Activated CD8-positive, alpha-beta T cell treated with anti-CD3 and anti-CD28 coated beads for 36 hours (primary cell): ENCODE data around the gene IFNG-AS1. TPM values are rescaled to one million over a fixed set of nuclear protein-coding genes. Genes with fewer than 3 reads are reported as not detected.
A peak's percentile ranks its signal among the peaks of the same experiment; 100 is the strongest.

Experiments
- ATAC-seq: fragments of 200-7000 bp; cut with Tn5 transposase; one replicate; pipeline ENCODE4 v1.10.0; 2021; ENCODE audit warnings: mild to moderate bottlenecking, moderate library complexity
- CTCF ChIA-PET: fragments of 350-600 bp; sonication (Branson Sonifier 250); formaldehyde crosslinking; loops from one replicate; lab custom pipeline; 2021; ENCODE audit warnings: antibody characterized with exemption; lab: Charles Lee
- POLR2A ChIA-PET: fragments of 350-600 bp; sonication (Branson Sonifier 250); formaldehyde crosslinking; loops from one replicate; lab custom pipeline; 2021; ENCODE audit warnings: antibody characterized with exemption; lab: Charles Lee
- DNase-seq: peaks from one replicate; pipeline ENCODE4 v3.0.0-alpha.2; 2020
- H3K27ac Mint-ChIP-seq: one replicate; pipeline ENCODE4 v1.8.0; 2021; ENCODE audit warnings: mild to moderate bottlenecking, mixed read lengths
- H3K27me3 Mint-ChIP-seq: one replicate; pipeline ENCODE4 v1.8.0; 2021; ENCODE audit warnings: mixed read lengths
- H3K36me3 Mint-ChIP-seq: one replicate; pipeline ENCODE4 v1.8.0; 2021; ENCODE audit warnings: low read depth, mixed read lengths
- H3K4me1 Mint-ChIP-seq: one replicate; pipeline ENCODE4 v1.8.0; 2021; ENCODE audit warnings: low read depth, mixed read lengths
- H3K4me3 Mint-ChIP-seq: one replicate; pipeline ENCODE4 v1.8.0; 2021; ENCODE audit warnings: mild to moderate bottlenecking, moderate library complexity, mixed read lengths
- H3K9me3 Mint-ChIP-seq: one replicate; pipeline ENCODE4 v1.8.0; 2021; ENCODE audit warnings: mixed read lengths
- CTCF ChIP-seq: fragments of 200-600 bp; IDR thresholded peaks from one replicate; pipeline ENCODE4 v1.8.0; 2022; ENCODE audit warnings: antibody characterized with exemption, mild to moderate bottlenecking
- intact Hi-C: fragments of 100-400 bp; cut with micrococcal nuclease; formaldehyde crosslinking; loops from one replicate; pipeline ENCODE4 v1.10.0; 2022
- total RNA-seq, 2 experiments: library from RNA; stranded (reverse); gene quantifications; one replicate each; pipeline ENCODE4 v1.2.3, GENCODE V29; 2021

The IFNG-AS1 gene
- total RNA-seq, 2 experiments from 2014 or later = 0.25 TPM; not detected in 1

GRCh38 chr12:68007466-68007865 is 18.2 kb downstream of the IFNG-AS1 start:
- intact Hi-C loops = no loop called here
- H3K36me3 Mint-ChIP-seq = peaks cover 2% of the 10 kb centered on the region
- ATAC-seq = no peak
- no peaks in the 10 kb centered on the region for H3K9me3 Mint-ChIP-seq
- no peak overlapping the region for H3K4me3 Mint-ChIP-seq
- CTCF ChIA-PET = interaction anchor here (1.1 to 2.1 kb wide), 5 partner anchors 10 to 651 kb away, joined by 3 to 7 read pairs (median 4); no protein-coding TSS in a partner anchor
- no peak overlapping the region for H3K27ac Mint-ChIP-seq
- H3K27me3 Mint-ChIP-seq = no peaks in the 10 kb centered on the region
- no peak for DNase-seq
- POLR2A ChIA-PET = no interaction called here
- TF ChIP-seq CTCF = no peak
- H3K4me1 Mint-ChIP-seq = peaks cover 19% of the 10 kb centered on the region

GRCh38 chr12:68011206-68011881 is 22.1 kb downstream of the IFNG-AS1 start:
- intact Hi-C loops = no loop called here
- Mint-ChIP-seq H3K27me3 (no peaks in the 10 kb centered on the region), H3K36me3 (no peaks in the 10 kb centered on the region), H3K4me1 (peaks cover 22% of the 10 kb centered on the region), H3K9me3 (no peaks in the 10 kb centered on the region), H3K27ac (peak overlapping the region; percentile 68), H3K4me3 (no peak overlapping the region)
- no peak for DNase-seq
- ATAC-seq = no peak
- POLR2A ChIA-PET = interaction anchor here (1.2 to 2.0 kb wide), 4 partner anchors 9 to 26 kb away, joined by 3 to 5 read pairs (median 4); no protein-coding TSS in a partner anchor
- CTCF ChIA-PET = interaction anchor here (1.2 to 4.4 kb wide), 4 partner anchors 10 to 147 kb away, joined by 3 to 29 read pairs (median 10); no protein-coding TSS in a partner anchor
- no peak for TF ChIP-seq CTCF

- Mint-ChIP-seq H3K27ac (peak overlapping the region; percentile 68), H3K4me1 (peaks cover 22% of the 10 kb centered on the region), H3K27me3 (no peaks in the 10 kb centered on the region), H3K36me3 (no peaks in the 10 kb centered on the region), H3K9me3 (no peaks in the 10 kb centered on the region), H3K4me3 (no peak overlapping the region)
- DNase-seq (no peak), ATAC-seq (peak; percentile 61)
- intact Hi-C loops = no loop called here
- ChIA-PET POLR2A (interaction anchor here (1.0 to 2.0 kb wide), 6 partner anchors 9 to 1051 kb away, joined by 3 to 5 read pairs (median 3); no protein-coding TSS in a partner anchor), CTCF (interaction anchor here (0.9 to 4.4 kb wide), 3 partner anchors 10 to 28 kb away, joined by 3 to 29 read pairs (median 10); no protein-coding TSS in a partner anchor)
- TF ChIP-seq CTCF = no peak
These were observed 22.6 kb downstream of the IFNG-AS1 start for GRCh38 chr12:68011882-68012207.

DNA sequence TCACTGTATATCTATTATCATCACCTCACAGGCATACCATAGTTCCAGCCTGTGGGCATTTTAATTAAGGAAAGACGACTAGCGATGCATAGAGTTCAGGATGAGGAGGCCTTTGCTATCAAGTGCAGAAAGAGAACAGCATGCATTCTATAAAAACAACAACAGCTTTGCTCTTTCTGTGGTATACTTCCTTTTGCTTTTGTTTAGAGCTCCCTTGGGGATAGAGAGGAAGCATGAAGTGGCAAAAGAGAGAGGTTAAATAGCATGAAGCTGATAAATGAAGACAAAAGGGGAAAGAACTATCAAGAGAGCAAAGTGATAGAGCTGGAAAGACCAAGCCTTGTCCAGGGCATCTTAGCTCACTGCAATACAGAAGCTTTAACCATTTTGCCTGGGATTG is 23.5 kb downstream of the IFNG-AS1 start:
- ATAC-seq (no peak), DNase-seq (no peak)
- intact Hi-C loops = no loop called here
- ChIA-PET POLR2A (interaction anchor here (1.0 to 2.0 kb wide), 5 partner anchors 15 to 1050 kb away, joined by 3 to 5 read pairs (median 3); no protein-coding TSS in a partner anchor), CTCF (interaction anchor here (0.7 to 4.4 kb wide), 6 partner anchors 9 to 472 kb away, joined by 3 to 29 read pairs (median 3); no protein-coding TSS in a partner anchor)
- Mint-ChIP-seq H3K4me3 (no peak overlapping the region), H3K27me3 (no peaks in the 10 kb centered on the region), H3K27ac (no peak overlapping the region), H3K4me1 (peaks cover 19% of the 10 kb centered on the region), H3K36me3 (no peaks in the 10 kb centered on the region), H3K9me3 (no peaks in the 10 kb centered on the region)
- no peak for TF ChIP-seq CTCF

DNA sequence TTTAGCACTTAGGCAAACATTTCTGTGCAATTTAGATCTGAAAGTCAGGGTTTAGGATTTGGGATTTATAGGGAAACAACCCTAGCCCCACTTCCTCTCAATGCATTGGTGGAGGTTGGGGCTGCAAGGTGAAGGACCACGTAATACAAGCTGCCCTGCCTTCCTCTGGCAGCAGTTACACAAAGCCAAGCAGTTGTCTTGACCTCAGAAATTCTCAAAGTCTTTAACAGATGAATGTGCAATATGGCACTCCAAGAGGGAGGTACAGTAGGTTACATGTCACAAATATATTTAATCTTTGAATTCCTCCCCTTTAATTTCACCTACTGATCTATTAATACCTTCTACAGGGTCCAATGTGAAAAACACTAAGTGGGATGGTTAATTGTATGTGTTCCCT is 23.9 kb downstream of the IFNG-AS1 start:
- Mint-ChIP-seq H3K27me3 (no peaks in the 10 kb centered on the region), H3K9me3 (no peaks in the 10 kb centered on the region), H3K27ac (no peak overlapping the region), H3K36me3 (no peaks in the 10 kb centered on the region), H3K4me3 (no peak overlapping the region), H3K4me1 (peaks cover 23% of the 10 kb centered on the region)
- CTCF ChIA-PET = interaction anchor here (1.0 to 4.4 kb wide), 4 partner anchors 8 to 26 kb away, joined by 3 to 29 read pairs (median 6); no protein-coding TSS in a partner anchor
- DNase-seq = no peak
- intact Hi-C loops = no loop called here
- no peak for TF ChIP-seq CTCF
- POLR2A ChIA-PET = no interaction called here
- no peak for ATAC-seq
